LoVo (cell line): ENCODE results near the gene DAP.
"Not testable (repeated sequence)": the region's sequence is repeated elsewhere in the genome, so short reads cannot be mapped to it uniquely, and the experiment has no call there.

Source experiments
- DNase-seq: peaks from one replicate; pipeline ENCODE4 v3.0.0-alpha.2; 2016; ENCODE audit warnings: low spot score

DAP gene

GRCh38 chr5:10671041-10672008 lies 89.7 kb downstream of the DAP start:
- DNase-seq = no peak

DNA sequence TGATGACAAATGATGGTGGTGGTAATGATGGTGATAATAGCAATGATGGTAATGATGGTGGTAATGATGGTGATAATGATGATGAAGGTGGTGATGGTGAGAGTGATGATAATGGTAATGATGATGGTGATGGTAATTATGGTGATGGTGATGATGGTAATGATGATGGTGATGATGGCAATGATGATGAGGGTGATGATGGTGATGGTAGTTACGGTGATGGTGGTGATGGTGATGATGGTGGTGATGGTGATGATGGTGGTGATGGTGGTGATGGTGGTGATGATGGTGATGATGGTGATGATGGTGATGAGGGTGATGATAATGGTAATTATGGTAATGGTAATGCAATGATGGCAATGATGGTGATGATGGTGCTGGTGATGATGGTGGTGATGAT lies 91.1 kb downstream of the DAP start:
- DNase-seq = no peak

- DNase-seq = peak; percentile 74
Observed at GRCh38 chr5:10668697-10669096, 92.3 kb downstream of the DAP start.

GRCh38 chr5:10667431-10668057 lies 93.5 kb downstream of the DAP start:
- no peak for DNase-seq

DNA sequence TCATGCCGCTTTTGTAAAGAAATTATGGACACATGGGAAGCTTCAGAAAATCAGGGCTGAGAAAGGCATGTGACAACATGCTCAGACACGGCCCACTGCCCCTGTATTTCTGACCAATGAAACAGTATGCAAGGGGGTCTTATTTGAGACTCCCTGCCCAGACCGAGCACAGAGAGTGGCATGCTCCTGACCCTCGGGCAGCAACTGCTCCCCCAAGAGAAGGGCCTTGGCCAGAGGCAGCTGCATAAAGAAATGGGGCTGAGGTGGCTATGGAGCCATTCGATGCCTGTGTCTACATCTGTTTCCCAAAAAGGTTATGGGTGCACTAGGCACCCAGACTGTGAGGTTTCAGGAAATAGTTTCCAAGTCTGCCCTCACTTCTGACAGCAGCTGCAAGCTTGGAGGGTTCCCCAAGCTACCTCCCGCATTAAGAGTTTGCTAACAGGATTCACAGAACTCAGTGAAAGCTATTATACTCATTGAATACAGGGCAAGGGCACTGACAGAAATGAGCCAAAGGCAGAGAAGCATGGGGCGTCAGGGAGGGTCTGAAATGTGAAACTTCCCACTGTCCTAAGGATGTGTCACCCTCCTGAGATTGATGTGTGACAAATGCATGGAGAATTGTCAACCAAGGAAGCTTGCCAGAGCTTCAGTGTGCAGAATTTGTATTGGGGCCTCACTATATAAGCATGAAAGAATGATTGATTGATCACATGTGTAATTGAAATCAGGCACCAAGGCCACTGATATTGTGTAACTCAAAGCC lies 94.3 kb downstream of the DAP start:
- DNase-seq = no peak

- DNase-seq = no peak
Observed at GRCh38 chr5:10665799-10666198, 95.2 kb downstream of the DAP start.

GRCh38 chr5:10664180-10664769 lies 96.8 kb downstream of the DAP start:
- not testable (repeated sequence) for DNase-seq

DNA sequence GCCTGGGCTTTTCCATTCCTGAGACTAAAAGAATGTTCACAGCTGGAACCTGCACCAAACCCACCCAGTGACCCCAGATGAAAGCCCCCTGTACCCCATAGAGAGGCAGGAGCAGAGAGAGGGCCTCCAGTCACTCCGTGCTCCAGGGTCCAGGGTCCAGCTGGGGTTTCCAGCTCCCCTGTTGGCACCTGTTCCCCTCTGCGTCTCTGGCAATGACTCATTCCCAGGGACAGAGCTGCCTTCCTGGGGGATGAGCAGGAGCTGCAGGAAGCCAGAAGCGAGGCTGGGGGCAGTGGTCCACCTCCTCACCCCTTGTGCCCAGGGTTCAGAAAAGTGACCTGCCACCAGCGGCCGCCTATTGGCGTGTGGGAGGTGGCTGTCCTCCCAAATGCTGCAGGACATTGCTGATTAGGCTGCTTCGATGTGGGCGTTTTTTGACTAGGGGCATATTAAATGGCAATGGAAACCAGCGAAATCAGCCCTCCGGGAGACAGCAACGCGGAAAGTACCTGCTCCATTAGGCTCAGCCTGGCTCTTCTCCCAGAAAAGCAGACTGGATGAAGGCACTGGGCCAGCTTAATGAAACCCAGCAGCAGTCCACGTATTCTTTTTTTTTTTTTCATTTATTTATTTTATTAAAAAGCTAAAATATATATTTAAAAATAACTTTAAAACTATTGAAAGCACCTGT lies 97.4 kb downstream of the DAP start:
- DNase-seq = no peak

DNA sequence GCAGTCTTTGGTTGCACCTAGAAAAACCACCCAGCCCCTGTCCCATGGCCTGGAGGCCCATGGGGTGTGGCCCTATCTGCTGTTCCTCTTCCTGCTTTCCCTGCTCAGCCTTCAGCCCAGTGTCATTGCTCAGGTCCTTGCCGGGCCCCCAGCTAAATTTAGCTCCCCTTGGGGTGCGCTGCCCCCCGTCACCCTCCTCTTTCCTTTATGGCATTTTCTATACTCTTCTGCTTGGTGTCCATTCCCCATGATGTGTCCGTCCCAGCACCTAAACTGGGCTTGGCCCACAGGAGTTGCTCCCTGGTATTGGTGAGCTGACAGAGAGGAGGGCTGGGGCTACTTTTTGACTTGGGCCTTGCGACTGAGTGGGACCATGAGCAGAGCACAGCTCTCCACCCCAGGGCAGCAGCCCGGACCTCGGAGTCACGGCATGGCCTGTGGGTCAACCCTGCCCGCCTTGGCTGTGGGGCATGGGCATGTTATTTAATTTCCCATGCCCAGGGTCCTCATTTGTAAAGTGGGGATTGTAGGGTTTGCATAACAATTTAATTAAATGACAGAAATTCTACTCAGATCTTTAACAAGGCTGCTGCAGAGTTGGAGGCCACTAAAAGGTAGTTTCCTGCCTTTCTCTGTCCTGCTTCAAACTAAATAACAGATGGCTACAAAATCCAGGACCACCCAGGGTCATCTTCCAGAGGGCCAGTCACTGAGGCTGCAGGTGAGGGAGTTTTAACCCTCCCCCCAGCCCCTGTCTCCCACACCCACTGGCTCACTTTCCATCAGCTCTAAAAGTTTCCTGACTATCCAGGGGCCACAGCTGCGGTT lies 98.2 kb downstream of the DAP start:
- DNase-seq = no peak

DNA sequence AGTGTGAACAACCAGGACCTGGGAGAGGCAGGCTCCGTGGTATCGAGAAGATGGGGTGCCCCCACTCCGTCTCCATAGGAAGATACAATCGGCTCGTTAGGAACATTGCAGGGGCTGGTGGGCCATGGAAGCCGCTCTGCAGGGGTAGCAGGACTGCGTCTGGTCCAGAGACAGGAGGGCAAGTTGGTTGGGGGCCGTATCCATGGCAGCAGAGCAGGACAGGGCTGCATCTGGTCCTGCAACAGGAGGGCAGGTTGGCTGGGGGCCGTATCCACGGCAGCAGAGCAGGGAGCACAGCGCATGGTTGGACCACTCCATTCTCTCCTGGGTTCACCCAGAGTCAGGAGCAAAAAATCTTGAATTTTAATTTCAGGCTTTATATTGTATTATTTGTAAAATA lies 99.0 kb downstream of the DAP start:
- no peak for DNase-seq

GRCh38 chr5:10661401-10661800 lies 99.6 kb downstream of the DAP start:
- DNase-seq = no peak

- no peak for DNase-seq
Observed at GRCh38 chr5:10660720-10661387, 100.2 kb downstream of the DAP start.

- DNase-seq = no peak
Observed at GRCh38 chr5:10660135-10660534, 100.9 kb downstream of the DAP start.

- no peak for DNase-seq
Observed at GRCh38 chr5:10658265-10658664, 102.8 kb downstream of the DAP start.

GRCh38 chr5:10655972-10656830 lies 104.8 kb downstream of the DAP start:
- DNase-seq = no peak

DNA sequence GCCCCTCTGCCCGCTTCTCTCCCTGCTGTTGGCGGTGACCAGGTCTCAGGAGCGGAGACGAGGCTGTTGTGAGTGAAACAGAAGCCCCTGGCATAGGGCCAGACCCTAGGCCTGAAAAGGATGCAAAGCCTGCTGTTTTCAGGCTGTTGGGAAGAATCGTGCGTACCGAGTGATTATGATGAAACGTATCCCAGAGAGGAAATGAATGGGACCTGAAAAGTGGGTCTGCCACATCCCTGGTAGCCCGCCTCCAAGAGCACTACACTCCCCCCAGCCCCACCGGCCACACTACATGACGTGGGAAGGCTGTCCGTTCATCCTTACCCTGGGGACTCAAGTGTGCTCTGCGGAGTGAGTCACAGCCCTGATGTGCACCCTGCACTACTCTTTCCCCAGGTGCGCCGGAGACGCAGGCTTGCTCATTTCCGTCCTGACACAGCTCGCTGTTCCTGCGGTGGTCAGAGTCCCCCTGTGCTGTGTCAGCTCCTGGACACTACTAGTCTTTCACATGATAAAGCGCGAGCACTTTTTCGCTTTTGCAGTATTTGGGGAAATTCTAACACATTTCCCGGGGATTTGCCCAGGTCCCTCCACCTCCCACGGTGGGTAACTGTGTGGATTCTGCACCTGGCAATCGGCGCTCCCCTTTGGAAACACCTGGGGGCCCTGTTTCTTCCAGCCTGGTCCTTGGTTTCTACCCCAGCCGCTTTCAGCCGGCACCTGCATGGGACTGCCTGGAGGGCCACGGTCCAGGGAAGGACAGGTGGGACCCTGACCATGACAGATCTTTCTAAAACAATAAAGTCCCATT lies 105.7 kb downstream of the DAP start:
- no peak for DNase-seq

- DNase-seq = no peak
Observed at GRCh38 chr5:10654566-10654965, 106.5 kb downstream of the DAP start.

DNA sequence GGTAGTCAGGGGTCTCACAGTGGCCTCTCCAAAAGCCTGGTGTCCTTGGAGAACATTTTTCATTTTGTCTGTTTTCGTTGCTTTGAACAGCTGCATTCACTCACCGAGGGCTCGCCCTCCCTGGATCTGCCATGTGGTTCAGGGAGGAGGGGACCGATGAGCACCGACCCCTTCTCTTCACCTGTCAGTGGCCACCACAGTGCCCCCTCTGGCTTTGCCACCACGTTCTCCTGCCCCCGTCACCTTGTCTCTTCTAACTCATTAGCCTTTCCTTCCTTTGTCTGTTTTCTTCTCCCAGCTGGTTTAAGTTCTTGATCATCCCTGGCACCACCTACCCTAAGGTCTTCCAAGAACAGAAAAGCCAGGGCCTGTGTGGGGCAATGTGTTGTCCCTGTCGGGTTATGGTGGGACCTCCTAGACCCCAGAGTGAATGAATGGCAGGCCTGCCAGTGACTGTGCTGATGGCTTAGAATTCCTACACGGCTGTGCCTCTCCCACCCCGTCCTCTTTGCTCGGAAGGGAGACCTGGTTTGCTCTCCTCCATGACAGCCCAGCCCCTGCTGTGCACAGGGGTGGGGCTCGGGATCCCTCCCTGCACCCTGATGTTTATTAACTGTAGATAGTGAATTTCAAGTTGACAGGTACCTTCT lies 107.2 kb downstream of the DAP start:
- DNase-seq = no peak
